H9 (cell line): Measurements from ENCODE around the gene OR2A1. TPM values are rescaled to one million over a fixed set of nuclear protein-coding genes. Genes with fewer than 3 reads are reported as not detected.
"Not testable (repeated sequence)": the region's sequence is repeated elsewhere in the genome, so short reads cannot be mapped to it uniquely, and the experiment has no call there.

ENCODE experiments used
- DNase-seq: peaks from one replicate; pipeline ENCODE4 v3.0.0-alpha.2; 2017
- H2AFZ ChIP-seq: one replicate; pipeline ENCODE4 v1.6.1; 2013; ENCODE audit warnings: mild to moderate bottlenecking, low read length, control low read depth, moderate library complexity
- H2AK5ac ChIP-seq: 2 replicates; pipeline ENCODE4 v1.6.1; 2013; ENCODE audit warnings: low read length, control low read depth, mixed read lengths; ENCODE audit not compliant: insufficient read length
- H2BK120ac ChIP-seq: one replicate; pipeline ENCODE4 v1.6.1; 2013; ENCODE audit warnings: low read depth, mild to moderate bottlenecking, low read length, control low read depth, inconsistent platforms; ENCODE audit not compliant: poor library complexity, severe bottlenecking
- H2BK12ac ChIP-seq: 2 replicates; pipeline ENCODE4 v1.6.1; 2013; ENCODE audit warnings: low read length, control low read depth, mixed read lengths, low read depth; ENCODE audit not compliant: insufficient read length
- H2BK15ac ChIP-seq: 2 replicates; pipeline ENCODE4 v1.6.1; 2013; ENCODE audit warnings: low read depth, low read length, control low read depth
- H2BK20ac ChIP-seq: one replicate; pipeline ENCODE4 v1.6.1; 2013; ENCODE audit warnings: low read depth, mild to moderate bottlenecking, low read length, control low read depth, inconsistent platforms; ENCODE audit not compliant: poor library complexity, severe bottlenecking
- H2BK5ac ChIP-seq: 2 replicates; pipeline ENCODE4 v1.6.1; 2013; ENCODE audit warnings: low read length, control low read depth, mixed read lengths; ENCODE audit not compliant: insufficient read length
- H3K14ac ChIP-seq: 2 replicates; pipeline ENCODE4 v1.6.1; 2013; ENCODE audit warnings: low read length, control low read depth; ENCODE audit not compliant: insufficient read depth
- H3K18ac ChIP-seq: 2 replicates; pipeline ENCODE4 v1.6.1; 2013; ENCODE audit warnings: low read depth, mild to moderate bottlenecking, mixed read lengths, low read length, control low read depth; ENCODE audit not compliant: insufficient read length
- H3K23ac ChIP-seq: 2 replicates; pipeline ENCODE4 v1.6.1; 2013; ENCODE audit warnings: low read length, control low read depth, mixed read lengths, low read depth; ENCODE audit not compliant: insufficient read length
- H3K23me2 ChIP-seq: 2 replicates; pipeline ENCODE4 v1.6.1; 2013; ENCODE audit warnings: low read depth, mild to moderate bottlenecking, mixed read lengths, low read length, control low read depth; ENCODE audit not compliant: insufficient read length, poor library complexity, severe bottlenecking
- H3K27ac ChIP-seq: 2 replicates; pipeline ENCODE4 v1.5.1; 2013; ENCODE audit warnings: low read length, control low read depth, mixed read lengths, low read depth; ENCODE audit not compliant: insufficient read length
- H3K27me3 ChIP-seq: 2 replicates; pipeline ENCODE4 v1.6.1; 2013; ENCODE audit warnings: low read length, control low read depth, inconsistent platforms; ENCODE audit not compliant: insufficient read depth
- H3K4ac ChIP-seq: 2 replicates; pipeline ENCODE4 v1.6.1; 2013; ENCODE audit warnings: low read depth, mild to moderate bottlenecking, control low read depth, inconsistent platforms, low read length, moderate library complexity
- H3K4me1 ChIP-seq: 2 replicates; pipeline ENCODE4 v1.6.1; 2013; ENCODE audit warnings: low read length, control low read depth, inconsistent platforms; ENCODE audit not compliant: insufficient read depth
- H3K4me2 ChIP-seq: 2 replicates; pipeline ENCODE4 v1.6.1; 2013; ENCODE audit warnings: low read length, control low read depth, mixed read lengths; ENCODE audit not compliant: insufficient read length, insufficient read depth
- H3K56ac ChIP-seq: 2 replicates; pipeline ENCODE4 v1.6.1; 2013; ENCODE audit warnings: low read depth, mild to moderate bottlenecking, mixed read lengths, low read length, control low read depth; ENCODE audit not compliant: insufficient read length
- H3K79me1 ChIP-seq: 2 replicates; pipeline ENCODE4 v1.6.1; 2013; ENCODE audit warnings: low read depth, mild to moderate bottlenecking, moderate library complexity, low read length, control low read depth, inconsistent platforms; ENCODE audit not compliant: insufficient read depth, poor library complexity, severe bottlenecking
- H3K79me2 ChIP-seq: 2 replicates; pipeline ENCODE4 v1.6.1; 2013; ENCODE audit warnings: low read length, control low read depth, inconsistent platforms; ENCODE audit not compliant: insufficient read depth
- H3K9ac ChIP-seq: 2 replicates; pipeline ENCODE4 v1.6.1; 2013; ENCODE audit warnings: low read length, control low read depth, mixed read lengths; ENCODE audit not compliant: insufficient read length; ENCODE audit errors: extremely low read depth
- H3K9me3 ChIP-seq: one replicate; pipeline ENCODE4 v1.6.1; 2013; ENCODE audit warnings: low read depth, low read length, inconsistent platforms; ENCODE audit not compliant: control insufficient read depth
- H3T11ph ChIP-seq: one replicate; pipeline ENCODE4 v1.6.1; 2013; ENCODE audit warnings: mild to moderate bottlenecking, low read length, control low read depth, inconsistent platforms
- H4K20me1 ChIP-seq: one replicate; pipeline ENCODE4 v1.6.1; 2013; ENCODE audit not compliant: control insufficient read depth, insufficient read length, insufficient read depth
- H4K5ac ChIP-seq: 2 replicates; pipeline ENCODE4 v1.6.1; 2013; ENCODE audit warnings: low read depth, mild to moderate bottlenecking, mixed read lengths, low read length, control low read depth; ENCODE audit not compliant: insufficient read length
- H4K8ac ChIP-seq: replicated peaks from 2 replicates; pipeline ENCODE4 v1.6.1; 2013; ENCODE audit warnings: low read length, control low read depth, mixed read lengths, low read depth; ENCODE audit not compliant: insufficient read length
- H4K91ac ChIP-seq: 2 replicates; pipeline ENCODE4 v1.6.1; 2013; ENCODE audit warnings: low read depth, mild to moderate bottlenecking, moderate library complexity, mixed read lengths, low read length, control low read depth; ENCODE audit not compliant: insufficient read length
- H3K27ac Mint-ChIP-seq, 3 experiments: 2 replicates in 2 of 3; 3 replicates in 1 of 3; pipeline ENCODE4 v1.8.0; 2020 to 2021; ENCODE audit warnings: mixed read lengths in 3 of 3, mild to moderate bottlenecking in 1 of 3, moderate library complexity in 1 of 3
- H3K27me3 Mint-ChIP-seq: 2 replicates; pipeline ENCODE4 v1.8.0; 2021; ENCODE audit warnings: low read depth, mild to moderate bottlenecking, moderate library complexity, mixed read lengths
- H3K36me3 Mint-ChIP-seq, 3 experiments: 2 replicates in 2 of 3; 3 replicates in 1 of 3; pipeline ENCODE4 v1.8.0; 2020 to 2021; ENCODE audit warnings: low read depth in 3 of 3, mixed read lengths in 3 of 3; ENCODE audit not compliant: insufficient read depth in 1 of 3
- H3K4me1 Mint-ChIP-seq, 2 experiments: 2 replicates each; pipeline ENCODE4 v1.8.0; 2020; ENCODE audit warnings: mixed read lengths in 2 of 2
- H3K4me3 Mint-ChIP-seq, 2 experiments: 2 replicates in 1 of 2; 3 replicates in 1 of 2; pipeline ENCODE4 v1.8.0; 2020 to 2021; ENCODE audit warnings: mild to moderate bottlenecking in 2 of 2, mixed read lengths in 2 of 2, moderate library complexity in 1 of 2
- H3K9me3 Mint-ChIP-seq, 2 experiments: 2 replicates in 1 of 2; 3 replicates in 1 of 2; pipeline ENCODE4 v1.8.0; 2020; ENCODE audit warnings: mild to moderate bottlenecking in 2 of 2, mixed read lengths in 2 of 2, moderate library complexity in 1 of 2
- WGBS: extraction: QIAGEN DNeasy Blood & Tissue Kit; methylation state at CpG from one replicate; pipeline ENCODE4 v1.1.7; 2013; ENCODE audit warnings: missing lambda C conversion rate, low lambda C conversion rate, mixed read lengths; ENCODE audit not compliant: insufficient read length; ENCODE audit errors: extremely low coverage; 5-methylcytosine and 5-hydroxymethylcytosine counted together
- total RNA-seq: library from RNA; stranded (reverse); gene quantifications from 2 replicates; pipeline ENCODE4 v1.2.1, GENCODE V29; 2021

OR2A1 gene
- total RNA-seq, 1 experiment from 2014 or later: not detected

- H3K23ac ChIP-seq, H3K79me1 ChIP-seq, H3K4ac ChIP-seq, H2BK15ac ChIP-seq, H3T11ph ChIP-seq, H3K79me2 ChIP-seq, H3K27ac Mint-ChIP-seq, H3K56ac ChIP-seq, DNase-seq, H2BK20ac ChIP-seq, H3K9me3 Mint-ChIP-seq, H2BK120ac ChIP-seq, H3K9me3 ChIP-seq, H3K36me3 Mint-ChIP-seq, H2AFZ ChIP-seq, H2AK5ac ChIP-seq, H3K14ac ChIP-seq, H3K23me2 ChIP-seq, H3K4me3 Mint-ChIP-seq, H3K4me2 ChIP-seq, H3K27me3 ChIP-seq, H3K18ac ChIP-seq, H2BK5ac ChIP-seq, H4K8ac ChIP-seq, H4K5ac ChIP-seq, H3K9ac ChIP-seq, H3K27ac ChIP-seq, H4K20me1 ChIP-seq, H3K4me1 Mint-ChIP-seq, H3K27me3 Mint-ChIP-seq, H3K4me1 ChIP-seq, H2BK12ac ChIP-seq, H4K91ac ChIP-seq: not testable (repeated sequence)
- WGBS: no CpG with 5 or more reads among the region's 2 CpGs
Observed at GRCh38 chr7:144311218-144311617, 1.0 kb upstream of the OR2A1 start.

- no CpG with 5 or more reads among the region's 1 CpG for WGBS
- H3K27me3 ChIP-seq, H3K79me1 ChIP-seq, H3K18ac ChIP-seq, H3K4me3 Mint-ChIP-seq, H3K56ac ChIP-seq, H2AK5ac ChIP-seq, H3K9me3 ChIP-seq, H3K27ac ChIP-seq, H2BK5ac ChIP-seq, H3K79me2 ChIP-seq, H3K27me3 Mint-ChIP-seq, DNase-seq, H2BK20ac ChIP-seq, H2BK120ac ChIP-seq, H4K20me1 ChIP-seq, H3T11ph ChIP-seq, H2BK12ac ChIP-seq, H3K9ac ChIP-seq, H3K4ac ChIP-seq, H3K36me3 Mint-ChIP-seq, H2BK15ac ChIP-seq, H3K4me1 ChIP-seq, H2AFZ ChIP-seq, H3K14ac ChIP-seq, H3K23ac ChIP-seq, H3K27ac Mint-ChIP-seq, H3K4me2 ChIP-seq, H4K5ac ChIP-seq, H3K9me3 Mint-ChIP-seq, H3K23me2 ChIP-seq, H4K8ac ChIP-seq, H4K91ac ChIP-seq, H3K4me1 Mint-ChIP-seq: not testable (repeated sequence)
Observed at GRCh38 chr7:144317537-144317936, 5.3 kb downstream of the OR2A1 start.
